Common myeloid progenitor, CD34-positive (primary cell): ENCODE measurements around the gene RASL10B.
A peak's percentile ranks its signal among the peaks of the same experiment; 100 is the strongest.

Experiments
- CTCF ChIA-PET: fragments of 350-600 bp; sonication (Branson Sonifier 250); formaldehyde crosslinking; loops from one replicate; lab custom pipeline; 2021; ENCODE audit warnings: antibody characterized with exemption; lab: Charles Lee
- POLR2A ChIA-PET: fragments of 350-600 bp; sonication (Branson Sonifier 250); formaldehyde crosslinking; loops from one replicate; lab custom pipeline; 2021; ENCODE audit warnings: antibody characterized with exemption; lab: Charles Lee
- DNase-seq, 3 donors: peaks; one replicate each; pipeline versions ENCODE4 v3.0.0 to v3.0.0-alpha.2; 2013
- H3K27ac ChIP-seq, 2 experiments: 1 replicate in 1 of 2; 2 replicates in 1 of 2; pipeline ENCODE4 v1.7.0; 2013; ENCODE audit warnings: inconsistent platforms in 2 of 2, low read length in 2 of 2, mild to moderate bottlenecking in 2 of 2, low read depth in 1 of 2, moderate library complexity in 1 of 2; ENCODE audit not compliant: severe bottlenecking in 2 of 2, insufficient read depth in 1 of 2, poor library complexity in 1 of 2
- H3K27me3 ChIP-seq, 5 experiments: replicated peaks in 2 of 5; 1 replicate in 3 of 5; 2 replicates in 2 of 5; pipeline versions ENCODE4 v1.6.1 to v1.7.0; 2013; ENCODE audit warnings: low read length in 4 of 5, mild to moderate bottlenecking in 2 of 5, moderate library complexity in 2 of 5, inconsistent platforms in 1 of 5; ENCODE audit not compliant: insufficient read depth in 5 of 5, control insufficient read depth in 4 of 5
- H3K36me3 ChIP-seq, 4 experiments: 1 replicate in 2 of 4; 2 replicates in 2 of 4; pipeline versions ENCODE4 v1.6.1 to v1.7.0; 2013; ENCODE audit warnings: low read length in 3 of 4, control low read depth in 1 of 4, mild to moderate bottlenecking in 1 of 4; ENCODE audit not compliant: control insufficient read depth in 4 of 4, insufficient read depth in 4 of 4
- H3K4me1 ChIP-seq, 4 experiments: 1 replicate in 3 of 4; 2 replicates in 1 of 4; pipeline versions ENCODE4 v1.6.1 to v1.7.1; 2013; ENCODE audit warnings: low read length in 3 of 4, mild to moderate bottlenecking in 3 of 4, control low read depth in 1 of 4, inconsistent platforms in 1 of 4, moderate library complexity in 1 of 4; ENCODE audit not compliant: control insufficient read depth in 4 of 4, insufficient read depth in 4 of 4; ENCODE audit errors: control extremely low read depth in 1 of 4
- H3K4me3 ChIP-seq, 7 experiments: 1 replicate in 4 of 7; 2 replicates in 3 of 7; pipeline versions ENCODE4 v1.5.1 to v1.7.0; 2013; ENCODE audit warnings: mild to moderate bottlenecking in 7 of 7, low read length in 6 of 7, moderate library complexity in 6 of 7, inconsistent platforms in 2 of 7, low read depth in 2 of 7, control low read depth in 1 of 7; ENCODE audit not compliant: insufficient read depth in 4 of 7, control insufficient read depth in 1 of 7; ENCODE audit errors: extremely low read depth in 1 of 7
- H3K9me3 ChIP-seq, 5 experiments: 1 replicate in 4 of 5; 2 replicates in 1 of 5; pipeline versions ENCODE4 v1.6.1 to v1.7.1; 2013; ENCODE audit warnings: low read length in 4 of 5, mild to moderate bottlenecking in 2 of 5, inconsistent platforms in 1 of 5, low read depth in 1 of 5, moderate library complexity in 1 of 5; ENCODE audit not compliant: control insufficient read depth in 4 of 5, insufficient read depth in 2 of 5; ENCODE audit errors: control extremely low read depth in 1 of 5
- WGBS: methylation state at CpG from one replicate; pipeline ENCODE4 v1.1.5; 2013; ENCODE audit not compliant: insufficient coverage; 5-methylcytosine and 5-hydroxymethylcytosine counted together

RASL10B gene

DNA sequence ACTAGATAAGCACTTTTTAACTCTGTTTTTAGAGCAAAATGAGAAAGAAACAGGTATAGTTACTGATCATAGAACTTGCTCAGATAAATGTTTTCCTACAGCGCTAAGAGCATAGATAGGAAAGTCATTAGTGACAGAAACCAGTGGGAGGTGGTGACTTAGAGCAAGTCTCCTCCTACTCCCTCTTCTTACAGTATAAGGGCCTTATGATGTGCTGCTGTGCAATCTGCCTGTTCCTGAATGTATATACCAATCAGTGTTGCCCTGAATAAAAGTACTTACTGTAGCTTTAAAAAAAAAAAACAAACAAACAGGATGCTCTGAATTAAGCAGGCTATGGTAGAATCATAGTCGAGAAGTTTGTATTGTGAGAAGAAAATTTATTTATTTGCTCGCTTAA, 23.3 kb upstream of the RASL10B start:
- POLR2A ChIA-PET, result no interaction called here
- Histone ChIP-seq H3K4me3 (no peak overlapping the region), H3K27me3 (no peaks in the 10 kb centered on the region), H3K4me1 (peaks cover 7 to 22% (median 12%) of the 10 kb centered on the region in 4 experiments), H3K9me3 (no peaks in the 10 kb centered on the region), H3K36me3 (peaks cover 8 to 26% (median 18%) of the 10 kb centered on the region in 4 experiments), H3K27ac (no peak overlapping the region)
- WGBS, result 100% methylated on average over 1 of the region's 3 CpGs
- CTCF ChIA-PET, result interaction anchor here (1.2 kb wide), 2 partner anchors 39 to 95 kb away, joined by 3 read pairs; no protein-coding TSS in a partner anchor
- DNase-seq, result no peak

DNA sequence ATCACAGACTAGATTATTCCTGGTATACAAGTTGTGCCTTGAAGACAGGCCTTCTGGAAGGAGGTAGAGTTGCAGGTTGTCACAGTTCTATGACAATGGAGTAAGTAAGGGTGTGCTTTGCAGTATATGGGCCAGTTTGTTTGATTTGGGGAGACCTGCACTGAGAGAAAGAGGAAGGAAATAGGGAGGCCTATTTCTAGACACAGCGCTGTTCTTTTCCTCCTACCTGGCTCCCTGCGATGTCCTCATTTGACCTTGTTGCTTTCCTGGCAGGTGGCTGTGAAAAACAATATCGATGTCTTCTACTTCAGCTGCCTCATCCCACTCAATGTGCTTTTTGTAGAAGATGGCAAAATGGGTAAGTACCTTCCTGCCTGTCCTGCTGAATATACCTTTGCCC, 22.5 kb upstream of the RASL10B start:
- POLR2A ChIA-PET, result interaction anchor here (0.6 to 0.9 kb wide), 2 partner anchors 30 to 166 kb away, joined by 3 to 10 read pairs; no protein-coding TSS in a partner anchor

DNA sequence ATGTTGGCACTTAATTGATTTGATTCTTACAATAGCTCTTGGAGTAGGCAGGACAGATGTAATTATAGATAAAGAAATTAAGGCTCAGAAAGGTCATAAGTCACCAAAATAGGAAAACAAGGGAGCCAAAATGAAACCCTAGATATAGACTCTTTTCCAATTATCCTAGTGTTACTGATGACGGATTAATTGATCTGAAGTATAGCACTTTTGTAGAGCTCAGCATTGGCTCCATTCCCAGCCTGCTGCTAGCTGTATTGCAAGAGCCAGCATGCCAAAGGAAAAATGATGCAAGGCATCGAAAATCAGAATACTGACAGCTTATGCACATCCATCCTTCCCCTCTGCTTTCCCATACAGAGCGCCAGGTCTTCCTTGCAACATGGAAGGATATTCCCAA, 21.6 kb upstream of the RASL10B start:
- DNase-seq, result no peak
- CTCF ChIA-PET, result interaction anchor here (1.1 to 2.2 kb wide), 3 partner anchors 14 to 55 kb away, joined by 3 to 5 read pairs (median 4); no protein-coding TSS in a partner anchor
- no peak overlapping the region for H3K4me3 ChIP-seq
- no peaks in the 10 kb centered on the region for H3K9me3 ChIP-seq
- peaks cover 7 to 25% (median 14%) of the 10 kb centered on the region in 4 experiments for H3K4me1 ChIP-seq
- H3K27ac ChIP-seq, result no peak overlapping the region
- H3K27me3 ChIP-seq, result no peaks in the 10 kb centered on the region
- 100% methylated on average over 2 of the region's 3 CpGs for WGBS
- POLR2A ChIA-PET, result no interaction called here
- H3K36me3 ChIP-seq, result peaks cover 8 to 36% (median 22%) of the 10 kb centered on the region in 4 experiments

More for the DNA sequence above, 22.5 kb upstream of the RASL10B start:
- Histone ChIP-seq H3K4me3 (peak overlapping the region in 1 of 7 experiments; percentile 15), H3K9me3 (no peaks in the 10 kb centered on the region), H3K36me3 (peaks cover 8 to 31% (median 21%) of the 10 kb centered on the region in 4 experiments), H3K4me1 (peaks cover 7 to 25% (median 14%) of the 10 kb centered on the region in 4 experiments), H3K27ac (no peak overlapping the region), H3K27me3 (no peaks in the 10 kb centered on the region)
- DNase-seq, result peak in 2 of 3 donors; percentile 25 to 42
- CTCF ChIA-PET, result interaction anchor here (1.1 to 1.7 kb wide), 4 partner anchors 16 to 96 kb away, joined by 3 to 4 read pairs (median 3); no protein-coding TSS in a partner anchor
- 0% methylated on average over 2 of the region's 3 CpGs for WGBS

DNA sequence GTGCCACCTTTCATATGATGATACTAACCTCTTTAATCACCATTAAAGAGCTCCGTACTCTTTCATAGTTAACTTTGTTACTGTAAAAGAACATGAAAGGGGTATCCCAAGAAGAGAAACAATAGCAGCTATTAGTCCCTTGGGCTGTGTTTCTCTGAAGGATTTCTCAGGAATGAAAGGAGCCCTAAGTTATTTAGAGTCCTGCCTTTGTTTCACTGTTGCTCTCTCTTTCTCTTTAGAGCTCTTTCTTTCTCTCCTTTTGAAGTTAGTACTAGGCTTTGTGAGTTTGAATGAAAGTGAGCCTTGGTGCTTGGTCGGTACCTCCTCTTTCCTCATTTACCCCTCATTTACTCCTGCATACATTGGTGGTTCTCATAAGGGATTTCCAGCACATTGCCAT, 20.5 kb upstream of the RASL10B start:
- H3K27me3 ChIP-seq, result no peaks in the 10 kb centered on the region
- WGBS, result no CpG with 5 or more reads among the region's 2 CpGs
- peaks cover 7 to 25% (median 14%) of the 10 kb centered on the region in 4 experiments for H3K4me1 ChIP-seq
- peaks cover 8 to 47% (median 26%) of the 10 kb centered on the region in 4 experiments for H3K36me3 ChIP-seq
- ChIA-PET POLR2A (no interaction called here), CTCF (interaction anchor here (0.9 to 2.2 kb wide), 3 partner anchors 15 to 97 kb away, joined by 3 to 5 read pairs (median 3); no protein-coding TSS in a partner anchor)
- H3K9me3 ChIP-seq, result no peaks in the 10 kb centered on the region
- no peak overlapping the region for H3K27ac ChIP-seq
- DNase-seq, result no peak
- no peak overlapping the region for H3K4me3 ChIP-seq

GRCh38 chr17:35713069-35713728, 18.2 kb upstream of the RASL10B start:
- H3K27ac ChIP-seq, result no peak overlapping the region
- no peaks in the 10 kb centered on the region for H3K9me3 ChIP-seq
- H3K4me1 ChIP-seq, result peaks cover 7 to 22% (median 14%) of the 10 kb centered on the region in 4 experiments
- CTCF ChIA-PET, result interaction anchor here (1.0 to 1.6 kb wide), 3 partner anchors 9 to 567 kb away, joined by 3 to 5 read pairs (median 4); no protein-coding TSS in a partner anchor
- 41% methylated on average over 7 of the region's 7 CpGs for WGBS
- no peak overlapping the region for H3K4me3 ChIP-seq
- peak in 1 of 3 donors; percentile 23 for DNase-seq
- no peaks in the 10 kb centered on the region for H3K27me3 ChIP-seq
- peaks cover 21 to 68% (median 41%) of the 10 kb centered on the region in 4 experiments for H3K36me3 ChIP-seq
- POLR2A ChIA-PET, result interaction anchor here (0.6 kb wide), 1 partner anchor 128 kb away, joined by 5 read pairs; no protein-coding TSS in a partner anchor

GRCh38 chr17:35714988-35715387, 16.5 kb upstream of the RASL10B start:
- Histone ChIP-seq H3K27ac (no peak overlapping the region), H3K27me3 (no peaks in the 10 kb centered on the region), H3K36me3 (peaks cover 24 to 71% (median 40%) of the 10 kb centered on the region in 4 experiments), H3K4me3 (no peak overlapping the region), H3K4me1 (peaks cover 0 to 10% (median 6%) of the 10 kb centered on the region in 4 experiments), H3K9me3 (no peaks in the 10 kb centered on the region)
- 90% methylated on average over 2 of the region's 2 CpGs for WGBS
- POLR2A ChIA-PET, result no interaction called here
- CTCF ChIA-PET, result interaction anchor here (0.8 kb wide), 1 partner anchor 20 kb away, joined by 3 read pairs; no protein-coding TSS in a partner anchor
- no peak for DNase-seq

DNA sequence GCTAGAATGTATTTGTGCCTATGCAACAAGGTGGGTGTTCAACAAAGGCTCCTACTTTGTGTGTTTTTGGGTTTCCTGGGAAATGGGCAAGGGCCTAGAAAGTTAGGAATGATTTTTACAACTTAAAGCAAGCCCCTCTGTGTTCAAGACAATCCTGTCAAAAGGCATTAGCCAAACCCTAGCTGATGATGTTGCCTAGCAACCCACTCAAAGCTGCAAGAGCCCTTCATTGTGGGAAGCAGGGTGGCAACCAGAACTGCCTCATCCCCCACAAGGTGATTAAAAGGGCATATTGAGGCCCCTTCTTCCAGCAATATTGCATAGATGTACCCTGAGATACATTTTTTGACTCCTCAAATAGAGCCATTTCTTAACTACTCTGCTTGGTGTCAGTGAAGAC, 16.0 kb upstream of the RASL10B start:
- DNase-seq, result no peak
- H3K4me1 ChIP-seq, result peaks cover 0 to 10% (median 6%) of the 10 kb centered on the region in 4 experiments
- ChIA-PET CTCF (interaction anchor here (0.6 to 0.8 kb wide), 2 partner anchors 21 to 60 kb away, joined by 3 read pairs; no protein-coding TSS in a partner anchor), POLR2A (no interaction called here)
- no peak overlapping the region for H3K27ac ChIP-seq
- H3K36me3 ChIP-seq, result peaks cover 23 to 69% (median 38%) of the 10 kb centered on the region in 4 experiments
- H3K4me3 ChIP-seq, result no peak overlapping the region
- no peaks in the 10 kb centered on the region for H3K9me3 ChIP-seq
- H3K27me3 ChIP-seq, result no peaks in the 10 kb centered on the region
